Neutrophil (primary cell): Measurements from ENCODE around the gene SPATA32.

Source experiments
- H3K27ac ChIP-seq: fragments of 200-600 bp; sonication (generic); 2 replicates; pipeline ENCODE4 v1.5.1; 2016; ENCODE audit warnings: mild to moderate bottlenecking, moderate library complexity
- H3K27me3 ChIP-seq: fragments of 200-600 bp; sonication (generic); 2 replicates; pipeline ENCODE4 v1.6.0; 2016; ENCODE audit warnings: mild to moderate bottlenecking
- H3K36me3 ChIP-seq: fragments of 200-600 bp; sonication (generic); 2 replicates; pipeline ENCODE4 v1.5.1; 2017
- H3K4me1 ChIP-seq, 2 experiments: fragments of 200-600 bp in 1 of 2; sonication (generic) in 1 of 2; 1 replicate in 1 of 2; 2 replicates in 1 of 2; pipeline versions ENCODE4 v1.5.1 to v1.6.1; 2013 to 2016; ENCODE audit warnings: low read depth in 1 of 2, low read length in 1 of 2, mild to moderate bottlenecking in 1 of 2, moderate library complexity in 1 of 2; ENCODE audit not compliant: control insufficient read depth in 1 of 2, insufficient read depth in 1 of 2
- H3K4me3 ChIP-seq, 2 experiments: fragments of 200-600 bp in 1 of 2; sonication (generic) in 1 of 2; 1 replicate in 1 of 2; 2 replicates in 1 of 2; pipeline ENCODE4 v1.5.1; 2013 to 2016; ENCODE audit warnings: low read depth in 1 of 2, low read length in 1 of 2, mild to moderate bottlenecking in 1 of 2, moderate library complexity in 1 of 2
- H3K9me3 ChIP-seq: fragments of 200-600 bp; sonication (generic); 2 replicates; pipeline ENCODE4 v1.5.1; 2016
- CTCF ChIP-seq: fragments of 200-600 bp; sonication (generic); IDR thresholded peaks from 2 replicates; pipeline ENCODE4 v1.5.1; 2016; ENCODE audit warnings: antibody characterized with exemption

Gene SPATA32

GRCh38 chr17:45277992-45278391, 16.1 kb upstream of the SPATA32 start:
- no peaks in the 10 kb centered on the region for H3K27me3 ChIP-seq
- no peaks in the 10 kb centered on the region for H3K9me3 ChIP-seq
- no peaks in the 10 kb centered on the region for H3K4me1 ChIP-seq
- no peak overlapping the region for H3K4me3 ChIP-seq
- no peak overlapping the region for H3K27ac ChIP-seq
- H3K36me3 ChIP-seq, result peaks cover 22% of the 10 kb centered on the region
- no peak for TF ChIP-seq CTCF

- H3K4me3 ChIP-seq, result no peak overlapping the region
- H3K9me3 ChIP-seq, result no peaks in the 10 kb centered on the region
- H3K4me1 ChIP-seq, result no peaks in the 10 kb centered on the region
- TF ChIP-seq CTCF, result peak; percentile 83
- H3K36me3 ChIP-seq, result peaks cover 24% of the 10 kb centered on the region
- H3K27ac ChIP-seq, result no peak overlapping the region
- no peaks in the 10 kb centered on the region for H3K27me3 ChIP-seq
These were observed 15.4 kb upstream of the SPATA32 start for GRCh38 chr17:45277216-45277849.

- no peaks in the 10 kb centered on the region for H3K4me1 ChIP-seq
- no peak overlapping the region for H3K4me3 ChIP-seq
- peaks cover 34% of the 10 kb centered on the region for H3K36me3 ChIP-seq
- no peaks in the 10 kb centered on the region for H3K9me3 ChIP-seq
- H3K27ac ChIP-seq, result no peak overlapping the region
- no peak for TF ChIP-seq CTCF
- H3K27me3 ChIP-seq, result no peaks in the 10 kb centered on the region
These were observed 14.1 kb upstream of the SPATA32 start for GRCh38 chr17:45276031-45276430.

GRCh38 chr17:45274033-45274432, 12.1 kb upstream of the SPATA32 start:
- TF ChIP-seq CTCF, result no peak
- Histone ChIP-seq H3K9me3 (no peaks in the 10 kb centered on the region), H3K4me1 (no peaks in the 10 kb centered on the region), H3K4me3 (no peak overlapping the region), H3K36me3 (peaks cover 54% of the 10 kb centered on the region), H3K27ac (no peak overlapping the region), H3K27me3 (no peaks in the 10 kb centered on the region)

- no peak overlapping the region for H3K27ac ChIP-seq
- H3K27me3 ChIP-seq, result no peaks in the 10 kb centered on the region
- no peaks in the 10 kb centered on the region for H3K9me3 ChIP-seq
- TF ChIP-seq CTCF, result no peak
- H3K36me3 ChIP-seq, result peaks cover 58% of the 10 kb centered on the region
- H3K4me3 ChIP-seq, result no peak overlapping the region
- no peaks in the 10 kb centered on the region for H3K4me1 ChIP-seq
These were observed 11.7 kb upstream of the SPATA32 start for GRCh38 chr17:45273551-45273957.
